Measurements from ENCODE around the gene ELOA.
A peak's percentile ranks its signal among the peaks of the same experiment; 100 is the strongest.
"Not testable (repeated sequence)": the region's sequence is repeated elsewhere in the genome, so short reads cannot be mapped to it uniquely, and the experiment has no call there.

The ELOA gene

GRCh38 chr1:23756676-23757075 lies 13.4 kb downstream of the ELOA start:
- H3K9me3 Mint-ChIP-seq = no peaks in the 10 kb centered on the region
- no peaks in the 10 kb centered on the region for H3K27me3 Mint-ChIP-seq
- no peak overlapping the region for H3K4me3 Mint-ChIP-seq
- ATAC-seq = no peak
- H3K27ac Mint-ChIP-seq = no peak overlapping the region
- H3K4me1 Mint-ChIP-seq = peaks cover 6% of the 10 kb centered on the region
- peaks cover 57% of the 10 kb centered on the region for H3K36me3 Mint-ChIP-seq

- no peak for ATAC-seq
- no peaks in the 10 kb centered on the region for H3K27me3 Mint-ChIP-seq
- peaks cover 62% of the 10 kb centered on the region for H3K36me3 Mint-ChIP-seq
- H3K4me1 Mint-ChIP-seq = peaks cover 6% of the 10 kb centered on the region
- H3K4me3 Mint-ChIP-seq = no peak overlapping the region
- no peak overlapping the region for H3K27ac Mint-ChIP-seq
- no peaks in the 10 kb centered on the region for H3K9me3 Mint-ChIP-seq
Observed at GRCh38 chr1:23757812-23758211, 14.5 kb downstream of the ELOA start.

- no peaks in the 10 kb centered on the region for H3K27me3 Mint-ChIP-seq
- no peak for ATAC-seq
- peaks cover 6% of the 10 kb centered on the region for H3K4me1 Mint-ChIP-seq
- H3K36me3 Mint-ChIP-seq = peaks cover 52% of the 10 kb centered on the region
- no peak overlapping the region for H3K27ac Mint-ChIP-seq
- no peak overlapping the region for H3K4me3 Mint-ChIP-seq
- no peaks in the 10 kb centered on the region for H3K9me3 Mint-ChIP-seq
Observed at GRCh38 chr1:23759277-23759676, 16.0 kb downstream of the ELOA start.

GRCh38 chr1:23763041-23763577 lies 19.8 kb downstream of the ELOA start:
- Mint-ChIP-seq H3K27ac (no peak overlapping the region), H3K27me3 (no peaks in the 10 kb centered on the region), H3K4me3 (no peak overlapping the region), H3K36me3 (peaks cover 39% of the 10 kb centered on the region), H3K4me1 (peaks cover 6% of the 10 kb centered on the region), H3K9me3 (no peaks in the 10 kb centered on the region)
- ATAC-seq = no peak

GRCh38 chr1:23768733-23769132 lies 25.5 kb downstream of the ELOA start:
- Mint-ChIP-seq H3K4me1 (peaks cover 6% of the 10 kb centered on the region), H3K36me3 (peaks cover 11% of the 10 kb centered on the region)
- ATAC-seq = no peak

GRCh38 chr1:23772049-23772853 lies 29.0 kb downstream of the ELOA start:
- Mint-ChIP-seq H3K4me3 (no peak overlapping the region), H3K4me1 (peaks cover 7% of the 10 kb centered on the region), H3K9me3 (no peaks in the 10 kb centered on the region)

More at GRCh38 chr1:23768733-23769132, 25.5 kb downstream of the ELOA start:
- Mint-ChIP-seq H3K9me3 (no peaks in the 10 kb centered on the region), H3K27ac (no peak overlapping the region), H3K27me3 (no peaks in the 10 kb centered on the region), H3K4me3 (no peak overlapping the region)

DNA sequence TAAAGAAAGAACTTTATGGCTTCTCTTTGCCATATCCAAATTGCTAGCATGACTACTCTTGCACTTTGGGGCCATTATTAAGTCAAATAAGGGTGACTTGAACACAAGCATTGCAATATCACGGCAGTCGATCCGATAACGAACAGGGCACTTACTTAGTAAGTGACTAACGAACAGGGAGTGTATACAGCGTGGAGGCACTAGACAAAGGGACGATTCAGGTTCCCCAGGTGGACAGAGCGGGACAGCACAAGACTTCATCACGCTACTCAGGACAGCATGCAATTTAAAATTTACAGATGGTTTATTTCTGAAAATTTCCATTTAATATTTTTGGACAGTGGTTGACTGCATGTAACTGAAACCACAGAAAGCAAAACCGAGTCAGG lies 29.6 kb downstream of the ELOA start:
- Mint-ChIP-seq H3K4me3 (no peak overlapping the region), H3K4me1 (peaks cover 12% of the 10 kb centered on the region), H3K9me3 (no peaks in the 10 kb centered on the region), H3K27ac (no peak overlapping the region), H3K27me3 (no peaks in the 10 kb centered on the region), H3K36me3 (no peaks in the 10 kb centered on the region)
- no peak for ATAC-seq

More at GRCh38 chr1:23772049-23772853, 29.0 kb downstream of the ELOA start:
- Mint-ChIP-seq H3K27ac (no peak overlapping the region), H3K36me3 (no peaks in the 10 kb centered on the region), H3K27me3 (no peaks in the 10 kb centered on the region)
- peak; percentile 90 for ATAC-seq

GRCh38 chr1:23774174-23774880 lies 31.1 kb downstream of the ELOA start:
- Mint-ChIP-seq H3K9me3 (no peaks in the 10 kb centered on the region), H3K36me3 (no peaks in the 10 kb centered on the region), H3K4me3 (no peak overlapping the region), H3K27ac (no peak overlapping the region), H3K4me1 (peaks cover 19% of the 10 kb centered on the region), H3K27me3 (no peaks in the 10 kb centered on the region)
- ATAC-seq = no peak

- ATAC-seq = no peak
- H3K27ac Mint-ChIP-seq = no peak overlapping the region
- H3K36me3 Mint-ChIP-seq = no peaks in the 10 kb centered on the region
- no peaks in the 10 kb centered on the region for H3K9me3 Mint-ChIP-seq
- H3K27me3 Mint-ChIP-seq = no peaks in the 10 kb centered on the region
- no peak overlapping the region for H3K4me3 Mint-ChIP-seq
- H3K4me1 Mint-ChIP-seq = peaks cover 30% of the 10 kb centered on the region
Observed at GRCh38 chr1:23776217-23776616, 32.9 kb downstream of the ELOA start.

DNA sequence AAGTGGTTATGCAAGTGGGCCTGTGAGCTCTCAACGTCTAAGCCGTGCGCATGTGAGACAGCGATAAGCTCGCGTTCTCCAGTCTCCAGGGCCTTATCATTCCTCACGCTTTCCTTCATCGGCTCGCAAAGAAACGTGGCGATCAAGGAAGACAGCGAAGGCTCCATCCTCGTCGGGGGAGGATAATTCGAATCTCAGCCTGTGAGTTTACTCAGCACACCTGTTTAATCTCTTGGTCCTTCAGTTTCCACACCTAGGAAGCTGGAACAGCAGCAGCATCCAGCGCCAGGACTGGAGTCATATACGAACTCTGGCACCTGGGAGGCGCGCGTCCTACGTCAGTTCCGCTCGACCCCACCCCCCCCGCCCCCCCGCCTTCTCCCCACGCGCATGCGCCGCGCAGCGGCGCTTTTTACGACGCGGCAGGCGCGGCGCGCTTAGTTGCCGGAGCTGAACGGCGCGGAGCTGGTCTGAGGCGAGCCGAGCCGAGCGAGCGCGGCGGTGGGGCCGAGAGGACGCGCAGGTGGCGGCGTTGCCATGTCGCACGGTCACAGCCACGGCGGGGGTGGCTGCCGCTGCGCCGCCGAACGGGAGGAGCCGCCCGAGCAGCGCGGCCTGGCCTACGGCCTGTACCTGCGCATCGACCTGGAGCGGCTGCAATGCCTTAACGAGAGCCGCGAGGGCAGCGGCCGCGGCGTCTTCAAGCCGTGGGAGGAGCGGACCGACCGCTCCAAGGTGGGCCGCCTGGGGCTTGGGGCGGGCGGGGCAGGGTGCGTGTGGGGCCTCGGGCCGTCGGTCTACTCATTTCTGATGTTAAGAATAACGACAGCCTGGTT lies 34.9 kb downstream of the ELOA start, which contains the start of gene PITHD1:
Gene PITHD1, plus strand, starts transcription at position 440 of the 836 bp plus-strand sequence. Its CDS starts 98 bp downstream, at position 538.
- peak; percentile 95 for ATAC-seq
- H3K27ac Mint-ChIP-seq = peak within 1 kb of the TSS; percentile 83
- no peaks in the 10 kb centered on the region for H3K36me3 Mint-ChIP-seq
- H3K9me3 Mint-ChIP-seq = no peaks in the 10 kb centered on the region
- peak within 1 kb of the TSS; percentile 80 for H3K4me3 Mint-ChIP-seq
- peaks cover 23% of the 10 kb centered on the region for H3K4me1 Mint-ChIP-seq
- H3K27me3 Mint-ChIP-seq = no peaks in the 10 kb centered on the region

GRCh38 chr1:23779826-23780371 lies 36.6 kb downstream of the ELOA start:
- peaks cover 23% of the 10 kb centered on the region for H3K4me1 Mint-ChIP-seq
- H3K27me3 Mint-ChIP-seq = no peaks in the 10 kb centered on the region
- H3K27ac Mint-ChIP-seq = no peak overlapping the region
- no peaks in the 10 kb centered on the region for H3K9me3 Mint-ChIP-seq
- peak overlapping the region; percentile 80 for H3K4me3 Mint-ChIP-seq
- no peaks in the 10 kb centered on the region for H3K36me3 Mint-ChIP-seq
- no peak for ATAC-seq

DNA sequence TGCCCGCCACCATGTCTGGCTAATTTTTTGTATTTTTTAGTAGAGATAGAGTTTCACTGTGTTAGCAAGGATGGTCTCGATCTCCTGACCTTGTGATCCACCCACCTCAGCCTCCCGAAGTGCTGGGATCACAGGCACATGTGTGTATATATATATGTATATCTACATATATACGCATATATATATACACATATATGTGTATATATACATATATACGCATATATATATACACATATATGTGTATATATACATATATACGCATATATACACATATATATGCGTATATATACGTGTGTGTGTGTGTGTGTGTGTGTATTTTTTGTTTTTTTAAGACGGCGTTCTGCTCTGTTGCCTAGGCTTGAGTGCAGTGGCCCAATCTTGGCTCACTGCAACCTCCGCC lies 39.9 kb downstream of the ELOA start:
- H3K27me3 Mint-ChIP-seq, H3K9me3 Mint-ChIP-seq, H3K4me3 Mint-ChIP-seq, H3K27ac Mint-ChIP-seq, ATAC-seq: not testable (repeated sequence)
- Mint-ChIP-seq H3K4me1 (peaks cover 18% of the 10 kb centered on the region), H3K36me3 (peaks cover 27% of the 10 kb centered on the region)

DNA sequence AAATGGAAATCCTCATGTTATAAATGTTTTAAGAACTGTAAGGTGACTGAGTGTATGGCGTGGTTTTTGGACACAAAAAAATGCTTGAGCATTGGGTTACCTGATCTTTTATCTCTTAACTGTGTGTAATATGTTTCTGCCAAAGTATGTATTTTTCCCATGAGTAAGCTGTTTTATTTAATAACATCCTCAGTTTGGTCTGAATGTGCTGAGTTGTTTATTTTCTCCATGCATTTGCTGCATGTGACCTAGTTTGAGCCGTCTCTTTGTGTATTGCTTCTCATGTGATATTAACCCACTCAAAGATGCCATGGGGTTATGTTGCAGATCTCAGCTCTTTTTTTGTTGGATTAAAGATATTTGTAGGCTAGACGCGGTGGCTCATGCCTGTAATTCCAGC lies 41.6 kb downstream of the ELOA start:
- H3K4me3 Mint-ChIP-seq = no peak overlapping the region
- no peaks in the 10 kb centered on the region for H3K9me3 Mint-ChIP-seq
- peaks cover 5% of the 10 kb centered on the region for H3K4me1 Mint-ChIP-seq
- no peaks in the 10 kb centered on the region for H3K27me3 Mint-ChIP-seq
- peaks cover 36% of the 10 kb centered on the region for H3K36me3 Mint-ChIP-seq
- ATAC-seq = no peak
- no peak overlapping the region for H3K27ac Mint-ChIP-seq

- H3K9me3 Mint-ChIP-seq = no peaks in the 10 kb centered on the region
- peaks cover 21% of the 10 kb centered on the region for H3K4me1 Mint-ChIP-seq
- no peak overlapping the region for H3K27ac Mint-ChIP-seq
- peaks cover 46% of the 10 kb centered on the region for H3K36me3 Mint-ChIP-seq
- H3K27me3 Mint-ChIP-seq = no peaks in the 10 kb centered on the region
- H3K4me3 Mint-ChIP-seq = no peak overlapping the region
- no peak for ATAC-seq
Observed at GRCh38 chr1:23787701-23788100, 44.4 kb downstream of the ELOA start.

DNA sequence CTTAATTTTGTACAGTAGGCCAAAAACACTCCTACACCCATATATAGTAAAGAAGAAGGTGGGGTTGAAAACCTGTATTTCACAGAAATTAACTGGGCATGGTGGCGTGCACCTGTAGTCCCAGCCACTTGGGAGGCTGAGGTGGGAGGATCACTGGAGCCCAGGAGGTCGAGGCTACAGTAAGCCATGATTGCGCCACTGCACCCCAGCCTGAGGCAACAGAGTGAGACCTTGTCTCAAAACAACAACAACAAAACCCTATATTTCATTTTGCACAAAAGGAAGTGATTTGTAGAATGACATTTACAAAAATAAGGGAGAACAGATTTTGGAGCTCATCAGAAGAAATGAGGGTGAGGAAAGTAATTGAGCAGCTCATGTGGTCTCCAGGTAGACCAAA lies 45.4 kb downstream of the ELOA start:
- H3K4me1 Mint-ChIP-seq = peaks cover 31% of the 10 kb centered on the region
- no peak overlapping the region for H3K27ac Mint-ChIP-seq
- no peak overlapping the region for H3K4me3 Mint-ChIP-seq
- H3K36me3 Mint-ChIP-seq = peaks cover 46% of the 10 kb centered on the region
- ATAC-seq = no peak
- H3K9me3 Mint-ChIP-seq = no peaks in the 10 kb centered on the region
- H3K27me3 Mint-ChIP-seq = no peaks in the 10 kb centered on the region

Measured in stimulated activated memory B cell treated with anti-CD40 and anti-IgM and Interleukin-4, amounts not matched to agents 10 μg/mL and 1 μg/mL and 100 μg/mL, for 72 hours (primary cell).